ENCODE data around the gene VCAN.
A peak's percentile ranks its signal among the peaks of the same experiment; 100 is the strongest.

Gene VCAN

DNA sequence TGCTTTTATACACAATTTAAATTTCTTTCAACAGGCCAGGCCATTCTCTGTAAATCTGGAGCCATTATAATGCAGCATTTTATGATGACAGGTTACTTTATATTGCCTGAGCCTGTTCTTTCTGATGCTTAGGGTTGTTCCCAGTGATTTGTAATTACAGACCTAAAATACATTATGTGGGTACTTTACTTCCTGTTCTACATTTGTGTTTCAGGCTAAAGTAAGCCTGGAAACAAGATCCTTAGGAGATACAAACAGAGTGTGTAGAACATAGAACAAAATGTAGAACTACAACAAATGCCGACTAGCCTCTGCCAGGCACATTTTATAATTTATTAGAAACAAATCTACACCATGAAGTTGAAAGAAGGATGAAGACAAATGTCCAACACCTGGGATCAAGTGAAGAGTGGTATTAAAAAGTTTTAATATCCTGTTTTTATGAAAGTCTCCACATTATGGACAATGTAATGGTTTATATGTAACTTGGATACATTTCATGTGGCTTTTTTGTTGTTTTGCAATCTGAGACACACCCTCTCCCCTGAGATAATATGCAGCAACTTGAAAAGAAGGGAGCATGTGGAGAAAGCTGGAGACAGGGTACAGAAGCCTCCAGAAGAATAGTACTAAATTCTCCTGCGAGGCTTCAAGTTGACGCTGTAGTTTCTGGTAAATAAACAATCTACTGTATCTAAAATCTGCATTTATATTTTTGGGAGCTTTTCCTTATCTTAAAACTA, 46.9 kb downstream of the VCAN start:
- Histone ChIP-seq H3K9me3 (ENCODE audit: control insufficient read depth, insufficient read depth, low read depth, low read length) (no peaks in the 10 kb centered on the region), H3K4me1 (ENCODE audit: control insufficient read depth, insufficient read depth, low read length) (no peaks in the 10 kb centered on the region), H3K27ac (ENCODE audit: low read depth, low read length) (no peak overlapping the region), H3K9ac (ENCODE audit: low read length) (no peak overlapping the region), H3K4me3 (ENCODE audit: low read depth, low read length) (no peak overlapping the region), H3K27me3 (ENCODE audit: control insufficient read depth, insufficient read depth, low read length) (no peaks in the 10 kb centered on the region), H3K36me3 (ENCODE audit: control insufficient read depth, insufficient read depth, low read length) (peaks cover 75% of the 10 kb centered on the region)

GRCh38 chr5:83522446-83522845, 50.9 kb downstream of the VCAN start:
- H3K36me3 ChIP-seq (ENCODE audit: control insufficient read depth, insufficient read depth, low read length) = peaks cover 82% of the 10 kb centered on the region
- no peak overlapping the region for H3K9ac ChIP-seq (ENCODE audit: low read length)
- H3K9me3 ChIP-seq (ENCODE audit: control insufficient read depth, insufficient read depth, low read depth, low read length) = no peaks in the 10 kb centered on the region
- no peaks in the 10 kb centered on the region for H3K4me1 ChIP-seq (ENCODE audit: control insufficient read depth, insufficient read depth, low read length)
- H3K27me3 ChIP-seq (ENCODE audit: control insufficient read depth, insufficient read depth, low read length) = no peaks in the 10 kb centered on the region
- H3K27ac ChIP-seq (ENCODE audit: low read depth, low read length) = no peak overlapping the region
- H3K4me3 ChIP-seq (ENCODE audit: low read depth, low read length) = no peak overlapping the region

- H3K36me3 ChIP-seq (ENCODE audit: control insufficient read depth, insufficient read depth, low read length) = peaks cover 81% of the 10 kb centered on the region
- no peak overlapping the region for H3K9ac ChIP-seq (ENCODE audit: low read length)
- H3K27ac ChIP-seq (ENCODE audit: low read depth, low read length) = no peak overlapping the region
- H3K4me3 ChIP-seq (ENCODE audit: low read depth, low read length) = no peak overlapping the region
- no peaks in the 10 kb centered on the region for H3K27me3 ChIP-seq (ENCODE audit: control insufficient read depth, insufficient read depth, low read length)
- H3K9me3 ChIP-seq (ENCODE audit: control insufficient read depth, insufficient read depth, low read depth, low read length) = no peaks in the 10 kb centered on the region
- H3K4me1 ChIP-seq (ENCODE audit: control insufficient read depth, insufficient read depth, low read length) = no peaks in the 10 kb centered on the region
Observed at GRCh38 chr5:83523929-83524328, 52.4 kb downstream of the VCAN start.

- no peaks in the 10 kb centered on the region for H3K9me3 ChIP-seq (ENCODE audit: control insufficient read depth, insufficient read depth, low read depth, low read length)
- H3K9ac ChIP-seq (ENCODE audit: low read length) = no peak overlapping the region
- H3K4me1 ChIP-seq (ENCODE audit: control insufficient read depth, insufficient read depth, low read length) = no peaks in the 10 kb centered on the region
- H3K36me3 ChIP-seq (ENCODE audit: control insufficient read depth, insufficient read depth, low read length) = peaks cover 77% of the 10 kb centered on the region
- H3K27me3 ChIP-seq (ENCODE audit: control insufficient read depth, insufficient read depth, low read length) = no peaks in the 10 kb centered on the region
- H3K4me3 ChIP-seq (ENCODE audit: low read depth, low read length) = no peak overlapping the region
- H3K27ac ChIP-seq (ENCODE audit: low read depth, low read length) = no peak overlapping the region
Observed at GRCh38 chr5:83524345-83524744, 52.8 kb downstream of the VCAN start.

- H3K9me3 ChIP-seq (ENCODE audit: control insufficient read depth, insufficient read depth, low read depth, low read length) = no peaks in the 10 kb centered on the region
- no peak overlapping the region for H3K9ac ChIP-seq (ENCODE audit: low read length)
- H3K36me3 ChIP-seq (ENCODE audit: control insufficient read depth, insufficient read depth, low read length) = peaks cover 71% of the 10 kb centered on the region
- H3K27me3 ChIP-seq (ENCODE audit: control insufficient read depth, insufficient read depth, low read length) = no peaks in the 10 kb centered on the region
- no peaks in the 10 kb centered on the region for H3K4me1 ChIP-seq (ENCODE audit: control insufficient read depth, insufficient read depth, low read length)
- H3K27ac ChIP-seq (ENCODE audit: low read depth, low read length) = no peak overlapping the region
- H3K4me3 ChIP-seq (ENCODE audit: low read depth, low read length) = no peak overlapping the region
Observed at GRCh38 chr5:83524991-83525390, 53.4 kb downstream of the VCAN start.

DNA sequence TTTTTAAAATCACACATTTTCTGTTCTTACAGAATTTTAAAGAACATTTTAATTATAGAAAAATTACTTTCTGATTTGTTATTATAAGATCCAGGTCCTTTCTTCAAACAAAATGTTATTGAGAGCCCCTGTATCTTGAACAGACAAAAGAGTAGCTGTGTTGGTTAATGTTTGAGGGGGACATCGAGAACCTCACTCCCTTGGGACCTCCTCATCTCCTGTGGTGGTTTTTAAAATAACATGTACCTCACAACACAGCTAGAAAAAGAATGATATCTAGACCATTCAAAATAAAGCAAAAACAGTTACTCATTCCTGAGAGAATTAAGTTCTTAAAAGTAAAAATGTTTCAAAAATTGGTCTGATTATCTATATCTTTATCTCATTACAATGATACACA, 54.7 kb downstream of the VCAN start:
- Histone ChIP-seq H3K9ac (ENCODE audit: low read length) (no peak overlapping the region), H3K27ac (ENCODE audit: low read depth, low read length) (no peak overlapping the region), H3K27me3 (ENCODE audit: control insufficient read depth, insufficient read depth, low read length) (no peaks in the 10 kb centered on the region), H3K4me3 (ENCODE audit: low read depth, low read length) (no peak overlapping the region), H3K36me3 (ENCODE audit: control insufficient read depth, insufficient read depth, low read length) (peaks cover 63% of the 10 kb centered on the region), H3K9me3 (ENCODE audit: control insufficient read depth, insufficient read depth, low read depth, low read length) (no peaks in the 10 kb centered on the region), H3K4me1 (ENCODE audit: control insufficient read depth, insufficient read depth, low read length) (no peaks in the 10 kb centered on the region)

DNA sequence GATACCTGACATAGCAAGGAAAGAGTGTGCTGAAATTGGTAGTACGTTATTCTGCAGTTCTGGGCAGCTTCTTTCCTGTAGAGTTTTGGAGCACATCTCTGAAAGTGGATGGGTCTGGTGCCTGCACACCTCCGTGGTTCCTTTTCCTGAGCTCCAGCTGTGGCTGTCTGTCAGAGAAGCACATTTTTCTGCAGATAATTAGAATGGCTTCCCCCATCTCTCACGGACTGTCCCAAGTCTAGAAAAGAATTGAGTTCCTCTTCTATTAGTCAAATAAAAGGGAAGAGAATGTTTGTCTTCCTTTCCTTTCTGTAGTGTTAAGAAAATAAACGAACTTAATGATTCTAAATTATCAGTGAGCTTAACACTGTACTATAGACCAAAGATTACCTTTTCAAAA, 55.7 kb downstream of the VCAN start:
- H3K9me3 ChIP-seq (ENCODE audit: control insufficient read depth, insufficient read depth, low read depth, low read length) = no peaks in the 10 kb centered on the region
- H3K27me3 ChIP-seq (ENCODE audit: control insufficient read depth, insufficient read depth, low read length) = no peaks in the 10 kb centered on the region
- H3K9ac ChIP-seq (ENCODE audit: low read length) = no peak overlapping the region
- H3K4me3 ChIP-seq (ENCODE audit: low read depth, low read length) = no peak overlapping the region
- no peak overlapping the region for H3K27ac ChIP-seq (ENCODE audit: low read depth, low read length)
- peaks cover 54% of the 10 kb centered on the region for H3K36me3 ChIP-seq (ENCODE audit: control insufficient read depth, insufficient read depth, low read length)
- H3K4me1 ChIP-seq (ENCODE audit: control insufficient read depth, insufficient read depth, low read length) = no peaks in the 10 kb centered on the region

DNA sequence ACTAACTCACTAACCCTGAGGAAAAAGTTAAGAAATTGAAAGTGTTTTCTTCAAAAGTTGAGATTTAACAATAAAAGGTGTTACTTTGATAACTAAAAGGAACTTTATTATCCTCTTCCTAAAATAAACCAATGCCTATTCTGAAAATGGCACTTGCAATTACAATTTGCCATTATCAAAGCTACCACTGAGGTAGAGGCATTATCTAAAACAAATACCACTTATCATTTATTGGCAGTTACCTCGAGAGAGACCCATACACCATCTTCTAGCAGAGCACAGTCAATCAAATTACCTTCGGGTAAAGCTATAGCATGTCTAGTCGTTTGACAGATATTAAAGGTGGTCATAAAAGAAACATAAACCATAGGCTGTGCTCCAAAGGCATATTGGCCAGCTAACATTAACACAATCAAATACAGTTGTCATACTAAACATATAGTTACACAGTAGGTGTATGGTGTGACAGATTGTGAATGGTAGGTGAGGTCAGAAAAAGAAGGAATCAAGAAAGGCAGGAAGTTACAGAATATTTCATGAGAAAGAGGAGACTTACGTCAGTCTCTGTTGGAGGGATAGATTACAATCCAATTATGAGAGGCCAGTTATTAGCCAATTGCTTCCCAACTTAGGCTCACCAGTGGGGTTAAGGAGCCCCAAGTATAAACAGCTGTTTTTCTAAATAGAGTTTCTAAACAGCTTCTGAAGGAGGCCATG, 56.3 kb downstream of the VCAN start:
- Histone ChIP-seq H3K4me1 (ENCODE audit: control insufficient read depth, insufficient read depth, low read length) (no peaks in the 10 kb centered on the region), H3K27ac (ENCODE audit: low read depth, low read length) (0 out of 2 replicates have a peak overlapping the region, but pooled peaks have one; percentile 7), H3K36me3 (ENCODE audit: control insufficient read depth, insufficient read depth, low read length) (peaks cover 48% of the 10 kb centered on the region), H3K4me3 (ENCODE audit: low read depth, low read length) (no peak overlapping the region), H3K27me3 (ENCODE audit: control insufficient read depth, insufficient read depth, low read length) (no peaks in the 10 kb centered on the region), H3K9ac (ENCODE audit: low read length) (no peak overlapping the region), H3K9me3 (ENCODE audit: control insufficient read depth, insufficient read depth, low read depth, low read length) (no peaks in the 10 kb centered on the region)

DNA sequence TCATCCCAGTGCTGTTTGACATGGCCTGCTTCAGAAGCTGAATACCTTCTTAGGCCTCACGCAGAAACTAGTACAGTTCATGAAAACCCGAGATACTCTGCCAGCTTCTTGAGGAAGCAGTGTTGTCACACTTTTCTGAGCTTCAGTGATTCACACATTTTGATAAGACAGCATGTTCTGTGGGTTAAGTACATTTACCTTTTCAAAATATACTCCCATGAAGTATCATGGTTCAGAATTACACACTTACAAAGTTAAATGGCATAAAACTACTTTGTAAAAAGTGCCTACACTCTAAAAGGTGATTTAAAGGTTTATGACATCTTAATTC, 56.9 kb downstream of the VCAN start:
- Histone ChIP-seq H3K9ac (ENCODE audit: low read length) (no peak overlapping the region), H3K4me3 (ENCODE audit: low read depth, low read length) (no peak overlapping the region), H3K36me3 (ENCODE audit: control insufficient read depth, insufficient read depth, low read length) (peaks cover 45% of the 10 kb centered on the region), H3K9me3 (ENCODE audit: control insufficient read depth, insufficient read depth, low read depth, low read length) (no peaks in the 10 kb centered on the region), H3K27me3 (ENCODE audit: control insufficient read depth, insufficient read depth, low read length) (no peaks in the 10 kb centered on the region), H3K4me1 (ENCODE audit: control insufficient read depth, insufficient read depth, low read length) (no peaks in the 10 kb centered on the region), H3K27ac (ENCODE audit: low read depth, low read length) (0 out of 2 replicates have a peak overlapping the region, but pooled peaks have one; percentile 7)

GRCh38 chr5:83530193-83530592, 58.6 kb downstream of the VCAN start:
- Histone ChIP-seq H3K27ac (ENCODE audit: low read depth, low read length) (no peak overlapping the region), H3K36me3 (ENCODE audit: control insufficient read depth, insufficient read depth, low read length) (peaks cover 32% of the 10 kb centered on the region), H3K9ac (ENCODE audit: low read length) (no peak overlapping the region)

DNA sequence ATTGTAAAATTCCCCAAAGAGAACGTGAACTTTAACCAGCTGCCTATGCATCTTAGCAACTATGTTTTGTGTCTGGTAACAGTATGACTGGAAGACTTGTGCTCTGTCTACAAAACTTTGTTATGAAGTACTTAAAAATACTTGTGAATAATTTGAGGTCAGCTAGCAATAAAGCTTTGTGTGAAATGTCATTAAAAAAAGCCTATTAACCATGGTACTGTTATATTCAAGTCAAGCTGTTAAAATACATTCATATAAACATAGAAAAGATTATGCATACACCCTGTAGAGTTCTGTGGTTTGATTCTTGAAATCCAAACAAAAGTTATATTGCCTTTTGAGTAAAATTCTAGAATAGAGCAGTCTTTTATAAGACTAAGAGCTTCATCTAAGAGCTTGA, 60.1 kb downstream of the VCAN start:
- Histone ChIP-seq H3K4me1 (ENCODE audit: control insufficient read depth, insufficient read depth, low read length) (no peaks in the 10 kb centered on the region), H3K36me3 (ENCODE audit: control insufficient read depth, insufficient read depth, low read length) (peaks cover 35% of the 10 kb centered on the region)

More at GRCh38 chr5:83530193-83530592, 58.6 kb downstream of the VCAN start:
- no peaks in the 10 kb centered on the region for H3K9me3 ChIP-seq (ENCODE audit: control insufficient read depth, insufficient read depth, low read depth, low read length)
- H3K27me3 ChIP-seq (ENCODE audit: control insufficient read depth, insufficient read depth, low read length) = no peaks in the 10 kb centered on the region
- no peak overlapping the region for H3K4me3 ChIP-seq (ENCODE audit: low read depth, low read length)
- no peaks in the 10 kb centered on the region for H3K4me1 ChIP-seq (ENCODE audit: control insufficient read depth, insufficient read depth, low read length)

More for the DNA sequence above, 60.1 kb downstream of the VCAN start:
- no peak overlapping the region for H3K27ac ChIP-seq (ENCODE audit: low read depth, low read length)
- H3K9me3 ChIP-seq (ENCODE audit: control insufficient read depth, insufficient read depth, low read depth, low read length) = no peaks in the 10 kb centered on the region
- H3K4me3 ChIP-seq (ENCODE audit: low read depth, low read length) = no peak overlapping the region
- H3K27me3 ChIP-seq (ENCODE audit: control insufficient read depth, insufficient read depth, low read length) = no peaks in the 10 kb centered on the region
- H3K9ac ChIP-seq (ENCODE audit: low read length) = no peak overlapping the region
